ENCODE measurements around the gene TIMP2. TPM values are rescaled to one million over a fixed set of nuclear protein-coding genes. Genes with fewer than 3 reads are reported as not detected.
A peak's percentile ranks its signal among the peaks of the same experiment; 100 is the strongest.
"Not testable (repeated sequence)": the region's sequence is repeated elsewhere in the genome, so short reads cannot be mapped to it uniquely, and the experiment has no call there.

TIMP2 gene
- total RNA-seq, 1 donor from 2014 or later: 132 TPM

DNA sequence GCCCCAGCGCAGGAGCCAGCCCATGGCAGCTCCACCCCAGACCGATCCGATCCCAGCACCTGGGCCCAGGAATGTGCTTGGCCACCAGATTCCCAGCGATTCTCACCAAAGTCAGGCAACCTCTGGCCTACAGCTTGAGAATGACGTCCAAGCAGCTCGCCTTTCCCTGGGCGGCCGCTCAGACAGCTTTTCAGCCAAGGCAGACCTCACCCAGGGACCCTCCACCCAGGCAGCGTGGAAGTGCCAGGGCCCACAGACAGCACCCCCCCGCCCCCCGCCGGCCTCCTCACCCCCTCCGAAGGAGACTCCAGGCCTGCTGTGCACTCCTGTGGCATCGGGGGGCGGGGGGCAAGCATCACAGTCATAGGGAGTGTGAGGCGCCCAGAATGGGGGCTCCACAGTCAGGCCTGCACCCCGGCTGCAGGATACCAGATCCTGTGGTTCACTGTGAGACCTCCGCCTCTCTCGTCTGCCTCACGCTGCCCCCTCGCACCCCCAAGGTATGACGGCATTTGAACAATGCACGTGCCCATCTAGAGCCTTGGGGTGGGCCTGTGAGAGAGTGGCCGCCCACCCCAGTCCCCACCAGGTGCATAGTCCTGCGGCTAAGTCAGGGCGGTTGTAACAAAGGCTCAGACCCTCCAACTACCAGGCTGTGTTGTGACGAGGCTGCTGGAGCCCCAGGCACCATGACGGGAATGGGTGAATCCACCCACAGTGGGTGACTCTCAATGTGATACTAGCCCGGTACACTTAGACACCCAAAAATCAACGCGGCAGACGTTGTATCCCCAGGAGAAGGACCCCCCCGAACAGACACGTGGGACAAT lies 28.1 kb downstream of the TIMP2 start:
- no peak for ATAC-seq
- intact Hi-C loops (cut with micrococcal nuclease): no loop called here
- DNase-seq: no peak

DNA sequence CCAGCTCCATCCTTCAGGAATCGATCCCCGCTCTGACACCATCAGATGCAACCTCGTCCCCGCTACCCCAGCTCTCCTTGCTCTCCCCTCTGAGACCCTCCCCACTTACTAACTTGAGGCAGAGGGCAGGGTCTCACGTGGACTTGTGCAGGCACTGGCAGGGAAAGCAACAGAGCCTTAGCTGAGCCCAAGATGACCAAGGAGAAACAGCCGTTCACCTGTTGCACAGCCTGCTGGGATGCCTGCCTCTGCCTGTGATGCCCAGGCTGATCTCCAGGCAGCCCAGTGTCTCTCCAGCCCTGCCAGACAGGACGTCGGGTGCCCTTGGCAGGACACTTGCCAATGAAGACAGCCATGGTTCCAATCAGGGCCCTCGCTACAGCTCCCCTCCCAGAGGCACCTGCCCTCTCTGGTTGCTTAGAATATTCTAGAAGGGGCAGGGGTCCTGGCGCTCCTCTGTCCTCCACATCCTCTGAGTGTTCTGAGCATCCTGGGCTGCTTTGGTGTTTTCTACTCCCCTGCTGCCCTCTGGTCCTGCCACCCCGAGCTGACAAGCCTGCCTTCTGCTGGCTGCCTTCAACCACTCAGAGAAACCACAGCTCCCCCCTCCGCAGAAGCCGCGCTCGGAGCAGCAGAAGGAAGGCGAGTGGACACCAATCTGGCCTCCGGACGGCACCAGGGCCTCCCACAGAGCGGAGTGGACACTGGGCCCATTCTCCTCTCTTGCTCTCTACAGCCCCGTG lies 28.9 kb downstream of the TIMP2 start:
- DNase-seq (no peak), ATAC-seq (peak; percentile 23)
- intact Hi-C loops (cut with micrococcal nuclease): no loop called here

DNA sequence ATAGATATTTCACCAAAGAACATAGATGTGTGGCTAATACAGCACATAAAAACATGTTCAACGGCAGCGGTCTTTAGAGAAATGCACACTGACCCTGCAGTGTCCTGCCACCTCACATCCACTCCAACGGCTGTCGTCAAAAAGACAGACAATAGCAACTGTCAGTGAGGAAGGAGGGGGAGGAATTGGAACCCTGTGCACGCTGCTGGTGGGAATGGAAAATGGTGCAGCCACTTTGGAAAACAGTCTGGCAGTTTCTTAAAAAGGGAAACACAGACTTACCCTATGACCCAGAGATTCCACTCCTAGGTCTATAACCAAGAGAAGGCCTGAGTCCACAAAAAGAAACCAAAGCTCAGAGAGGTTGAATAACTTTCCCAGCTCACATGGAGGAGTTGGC lies 29.9 kb downstream of the TIMP2 start:
- intact Hi-C loops (cut with micrococcal nuclease): no loop called here
- no peak for ATAC-seq
- DNase-seq: no peak

DNA sequence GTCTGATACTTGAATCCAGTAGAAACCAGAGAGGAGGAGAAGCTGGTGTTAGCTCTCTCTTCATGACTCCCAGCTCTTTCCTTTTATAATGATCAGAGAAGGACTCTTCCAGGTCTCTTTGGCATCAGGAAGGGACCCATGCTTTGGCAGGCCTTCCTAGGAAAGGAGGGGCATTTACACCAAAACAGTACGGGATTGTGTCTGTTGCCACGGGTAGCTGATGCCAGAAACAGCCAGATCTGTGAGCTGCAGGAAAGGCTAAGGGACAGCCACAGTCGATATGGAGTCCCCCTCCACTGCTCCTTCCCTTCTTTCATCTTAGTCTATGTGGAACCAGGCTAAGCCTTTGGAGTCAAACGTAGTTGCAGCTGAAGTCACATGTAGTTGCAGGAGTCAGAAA lies 31.5 kb downstream of the TIMP2 start:
- DNase-seq (no peak), ATAC-seq (no peak)
- intact Hi-C loops (cut with micrococcal nuclease): no loop called here

DNA sequence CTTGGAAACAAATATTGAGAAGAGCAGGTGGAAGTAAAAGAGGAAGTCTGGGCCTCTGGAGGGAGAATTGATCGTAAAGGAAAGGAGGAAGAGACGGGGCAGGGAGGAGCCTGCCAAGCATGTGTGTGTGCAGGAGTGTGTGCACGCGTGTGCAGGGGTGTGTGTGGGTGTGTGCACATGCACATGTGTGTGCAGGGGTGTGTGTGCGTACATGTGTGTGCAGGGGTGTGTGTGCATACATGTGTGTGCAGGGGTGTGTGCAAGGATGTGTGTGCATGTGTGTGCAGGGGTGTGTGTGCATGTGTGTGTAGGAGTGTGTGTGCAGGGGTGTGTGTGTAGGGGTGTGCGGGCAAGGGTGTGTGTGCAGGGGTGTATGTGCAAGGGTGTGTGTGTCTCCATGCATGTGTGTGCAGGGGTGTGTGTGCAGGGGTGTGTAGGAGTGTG lies 32.2 kb downstream of the TIMP2 start:
- ATAC-seq: no peak
- intact Hi-C loops (cut with micrococcal nuclease): no loop called here
- no peak for DNase-seq

DNA sequence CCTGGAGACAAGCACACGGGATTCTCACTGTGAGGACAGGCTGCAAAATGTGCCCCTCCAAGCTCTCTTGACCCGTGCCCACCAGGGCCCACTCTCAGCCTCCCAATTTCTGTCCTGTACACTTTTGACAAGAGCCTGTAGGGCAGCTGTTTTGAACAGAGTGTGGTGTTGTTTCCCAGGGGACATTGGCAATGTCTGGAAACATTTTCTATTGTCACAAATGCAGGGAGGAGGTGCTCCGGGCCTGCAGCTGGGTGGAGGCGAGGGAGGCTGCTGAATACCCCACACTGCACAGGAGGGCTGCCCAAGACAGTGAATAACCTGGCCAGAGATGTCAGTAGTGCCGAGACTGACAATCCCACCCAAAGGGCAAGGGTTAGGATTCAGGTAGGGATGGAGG lies 32.7 kb downstream of the TIMP2 start:
- ATAC-seq (no peak), DNase-seq (no peak)

DNA sequence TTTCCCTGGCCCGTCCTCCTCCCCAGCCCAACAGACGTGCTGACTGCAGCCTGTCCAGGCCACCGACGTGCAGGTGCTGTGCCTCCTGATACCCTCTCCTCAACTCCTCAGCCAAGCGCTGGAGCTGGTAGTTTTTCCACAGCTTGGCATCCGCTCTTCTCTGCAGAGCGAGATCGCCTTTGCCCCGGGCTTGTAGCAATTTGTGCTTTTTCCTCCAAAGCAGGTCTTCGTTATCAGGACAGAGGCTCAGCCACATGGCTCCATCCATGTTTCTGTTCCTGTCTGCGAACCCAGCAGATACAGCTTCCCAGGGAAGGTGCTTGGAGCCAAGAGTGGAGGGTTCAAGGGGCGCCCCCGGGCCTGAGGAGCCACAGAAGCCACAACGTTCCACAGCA lies 33.1 kb downstream of the TIMP2 start:
- intact Hi-C loops (cut with micrococcal nuclease): no loop called here
- DNase-seq: no peak
- ATAC-seq: no peak

More for the DNA sequence above, 32.7 kb downstream of the TIMP2 start:
- intact Hi-C loops (cut with micrococcal nuclease): no loop called here

DNA sequence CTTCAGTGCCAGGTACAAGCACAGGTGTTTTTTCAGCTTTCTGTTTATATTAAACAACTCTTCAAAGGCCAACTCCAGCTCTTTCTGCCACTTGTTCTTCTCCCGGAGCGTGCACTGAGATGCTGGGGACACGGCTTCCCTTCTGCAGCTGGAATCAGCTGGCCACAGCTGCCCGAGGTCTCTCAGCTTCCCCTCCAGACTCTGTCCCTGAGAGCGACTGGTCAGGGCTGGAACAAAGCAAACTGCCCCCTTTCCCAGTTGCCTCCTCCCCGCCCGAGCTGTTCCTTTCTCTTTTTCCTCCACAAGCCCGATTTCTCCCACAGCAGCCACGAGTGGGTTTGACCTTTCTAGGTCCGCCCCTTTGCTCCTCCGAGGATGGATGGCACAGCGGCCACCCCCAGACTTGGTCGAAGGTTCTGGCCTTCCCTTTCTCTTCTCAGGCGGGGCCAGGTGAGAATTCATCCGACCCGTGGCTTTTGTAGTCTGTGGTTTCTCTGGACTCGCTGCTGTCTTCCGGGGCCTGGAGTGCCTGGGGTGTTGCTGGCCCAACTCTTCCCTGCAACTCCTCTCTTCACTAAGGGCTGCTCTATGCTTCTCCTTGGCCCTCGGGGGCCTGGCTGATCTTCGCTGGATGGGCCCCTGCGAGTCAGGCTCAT lies 33.7 kb downstream of the TIMP2 start:
- intact Hi-C loops (cut with micrococcal nuclease): no loop called here
- ATAC-seq (peak; percentile 35), DNase-seq (no peak)

DNA sequence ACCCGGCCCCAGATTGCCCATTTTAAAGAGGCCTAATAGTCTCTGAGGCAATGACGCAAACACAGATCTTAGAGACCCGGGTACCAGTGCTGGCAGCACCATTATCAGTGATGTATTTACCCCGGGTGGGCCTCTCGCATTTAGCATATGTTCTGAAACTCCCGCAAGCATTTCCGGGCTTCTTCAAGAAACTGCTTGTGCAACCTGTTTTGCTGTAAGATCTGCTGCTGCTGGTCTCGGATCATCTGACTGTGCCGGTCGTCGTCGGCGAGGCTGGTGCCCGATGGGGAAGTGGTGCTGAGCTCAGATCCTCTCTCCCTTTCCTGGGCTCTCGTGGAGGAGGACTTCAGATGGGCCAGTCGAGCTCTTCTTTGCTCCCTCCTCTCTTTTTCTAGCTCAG lies 34.7 kb downstream of the TIMP2 start:
- ATAC-seq: peak; percentile 36
- intact Hi-C loops (cut with micrococcal nuclease): no loop called here
- peak; percentile 75 for DNase-seq

DNA sequence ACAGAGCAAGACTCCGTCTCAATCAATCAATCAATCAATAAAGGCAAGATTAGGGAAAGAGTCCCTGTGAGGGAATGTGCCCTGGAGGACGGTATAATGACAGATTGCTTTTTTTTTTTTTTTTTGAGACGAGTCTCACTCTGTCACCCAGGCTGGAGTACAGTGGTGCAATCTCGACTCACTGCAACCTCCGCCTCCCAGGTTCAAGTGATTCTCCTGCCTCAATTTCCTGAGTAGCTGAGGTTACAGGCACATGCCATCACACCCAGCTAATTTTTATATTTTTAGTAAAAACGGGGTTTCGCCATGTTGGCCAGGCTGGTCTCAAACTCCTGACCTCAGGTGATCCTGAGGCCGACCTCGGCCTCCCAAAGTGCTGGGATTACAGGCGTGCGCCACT lies 35.1 kb downstream of the TIMP2 start:
- intact Hi-C loops (cut with micrococcal nuclease); DNase-seq; ATAC-seq: not testable (repeated sequence)

DNA sequence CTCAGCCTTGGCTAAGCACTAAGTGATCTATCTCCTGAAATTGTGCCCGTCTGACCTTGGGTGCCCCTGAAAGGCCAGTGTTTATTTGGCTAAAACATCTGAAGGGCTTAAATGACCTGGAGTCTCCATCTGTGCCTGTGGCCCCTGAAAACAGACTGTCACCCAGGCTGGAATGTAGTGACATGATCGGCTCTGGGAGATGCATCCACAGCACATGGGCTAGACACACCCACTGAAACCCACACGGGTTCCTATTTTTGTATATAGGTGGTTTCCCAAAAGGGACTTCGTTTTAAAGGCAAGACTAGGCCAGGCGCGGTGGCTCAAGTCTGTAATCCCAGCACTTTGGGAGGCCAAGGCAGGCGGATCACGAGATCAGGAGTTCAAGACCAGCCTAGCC lies 35.7 kb downstream of the TIMP2 start:
- ATAC-seq: no peak
- intact Hi-C loops (cut with micrococcal nuclease): no loop called here
- DNase-seq: no peak

DNA sequence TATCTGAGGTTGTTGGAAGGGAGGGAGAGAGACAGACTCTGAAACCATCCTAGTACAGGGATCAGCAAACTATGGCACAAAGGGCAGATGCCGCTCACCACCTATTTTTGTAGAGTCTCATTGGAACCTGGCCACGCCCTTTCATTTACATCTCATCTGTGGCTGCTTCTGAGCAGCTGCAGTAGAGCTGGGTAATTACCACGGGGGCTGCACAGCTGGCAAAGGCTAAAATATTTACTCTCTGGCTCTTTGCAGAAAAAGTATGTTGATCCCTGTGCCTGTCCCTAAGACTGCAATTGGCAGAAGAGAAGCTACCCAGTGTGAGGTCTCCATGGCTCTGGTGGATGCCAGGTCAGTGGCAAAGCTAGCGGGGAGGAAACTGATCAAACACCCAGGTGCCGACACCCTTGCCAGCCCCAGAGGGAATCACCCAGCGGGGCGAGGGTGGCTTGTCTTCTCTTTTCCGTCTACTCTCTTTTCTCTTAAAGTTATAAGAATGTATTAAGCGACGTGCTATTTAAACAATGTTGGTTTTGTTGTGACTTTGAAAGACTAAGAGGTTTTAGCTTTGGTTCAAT lies 36.2 kb downstream of the TIMP2 start:
- no peak for DNase-seq
- intact Hi-C loops (cut with micrococcal nuclease): no loop called here
- ATAC-seq: no peak

DNA sequence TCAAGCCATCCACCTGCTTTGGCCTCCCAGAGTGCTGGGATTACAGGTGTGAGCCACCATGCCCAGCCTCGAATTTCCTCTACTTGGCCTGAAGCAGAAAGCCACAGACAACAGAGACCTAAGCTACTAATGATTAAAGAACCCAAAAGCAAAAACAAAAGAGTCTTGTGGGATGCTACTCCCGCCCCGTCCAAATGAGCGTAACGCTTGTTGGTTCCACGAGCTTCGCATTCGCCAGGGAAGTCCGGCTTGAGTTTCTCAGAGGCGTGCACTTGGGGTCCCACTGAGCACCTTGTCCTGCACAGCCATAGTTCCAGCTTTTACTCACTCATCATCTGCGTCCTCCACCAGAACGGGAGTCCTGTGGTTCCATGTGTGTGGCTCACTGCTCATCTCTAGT lies 38.2 kb downstream of the TIMP2 start:
- ATAC-seq (no peak), DNase-seq (no peak)
- intact Hi-C loops (cut with micrococcal nuclease): no loop called here

DNA sequence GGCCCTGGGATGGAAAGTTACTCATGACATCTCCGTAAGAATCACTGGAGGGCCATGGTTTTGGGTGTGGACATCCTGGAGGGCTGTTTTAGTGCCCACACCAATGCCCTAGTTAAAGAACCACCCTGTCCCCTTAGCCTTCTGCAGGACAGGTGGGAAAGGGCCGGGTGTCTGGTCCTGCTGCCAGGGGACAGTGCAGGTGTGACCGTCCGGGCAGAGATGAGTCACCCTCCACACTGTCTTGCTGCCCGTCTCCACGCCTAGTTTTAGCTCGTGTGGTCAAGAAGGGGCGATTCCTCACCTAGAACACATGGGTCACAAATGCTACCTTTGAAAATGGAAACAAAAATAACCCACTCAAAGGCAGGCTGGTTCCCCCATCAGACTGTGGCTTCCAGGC lies 39.2 kb downstream of the TIMP2 start:
- no peak for ATAC-seq
- DNase-seq: no peak
- intact Hi-C loops (cut with micrococcal nuclease): no loop called here

DNA sequence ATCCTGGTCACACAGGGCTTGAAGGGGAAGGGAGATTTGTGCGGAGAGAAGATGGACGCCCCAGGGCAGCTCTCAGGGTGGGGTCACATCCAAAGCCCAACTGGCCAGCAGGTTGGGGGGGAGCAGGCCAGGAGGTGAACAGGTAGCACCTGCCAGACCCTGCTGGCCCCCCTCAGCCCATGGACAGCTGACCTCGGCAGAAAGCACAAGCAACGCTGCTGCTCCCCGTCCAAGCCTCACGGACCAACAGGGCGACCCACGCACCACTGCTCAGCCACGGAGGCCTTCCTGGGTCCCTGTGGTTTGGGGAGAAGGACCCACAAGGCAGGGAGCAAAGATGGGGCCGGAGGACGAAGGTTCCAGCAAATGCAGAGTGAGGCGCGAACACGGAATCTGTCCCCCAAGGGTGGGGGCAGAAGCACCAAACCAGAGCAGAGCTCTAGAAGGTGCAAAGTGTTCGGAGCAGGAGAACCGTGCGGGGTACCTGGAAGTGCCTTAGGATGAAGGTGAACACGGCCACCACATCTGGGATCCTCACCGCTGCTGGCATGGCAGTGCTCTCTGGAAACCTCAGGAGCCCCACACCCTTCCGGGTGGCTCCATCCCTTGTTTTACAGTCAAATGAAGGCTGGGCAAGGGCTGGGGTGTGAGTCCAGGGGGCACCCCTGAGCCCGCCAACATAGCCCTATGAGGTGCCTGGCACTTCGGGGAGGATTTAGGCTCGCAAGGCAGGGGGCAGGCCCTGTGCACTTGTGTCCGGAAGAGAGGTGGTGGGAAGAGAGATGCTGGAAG lies 40.1 kb downstream of the TIMP2 start:
- ATAC-seq: no peak
- intact Hi-C loops (cut with micrococcal nuclease): no loop called here

DNA sequence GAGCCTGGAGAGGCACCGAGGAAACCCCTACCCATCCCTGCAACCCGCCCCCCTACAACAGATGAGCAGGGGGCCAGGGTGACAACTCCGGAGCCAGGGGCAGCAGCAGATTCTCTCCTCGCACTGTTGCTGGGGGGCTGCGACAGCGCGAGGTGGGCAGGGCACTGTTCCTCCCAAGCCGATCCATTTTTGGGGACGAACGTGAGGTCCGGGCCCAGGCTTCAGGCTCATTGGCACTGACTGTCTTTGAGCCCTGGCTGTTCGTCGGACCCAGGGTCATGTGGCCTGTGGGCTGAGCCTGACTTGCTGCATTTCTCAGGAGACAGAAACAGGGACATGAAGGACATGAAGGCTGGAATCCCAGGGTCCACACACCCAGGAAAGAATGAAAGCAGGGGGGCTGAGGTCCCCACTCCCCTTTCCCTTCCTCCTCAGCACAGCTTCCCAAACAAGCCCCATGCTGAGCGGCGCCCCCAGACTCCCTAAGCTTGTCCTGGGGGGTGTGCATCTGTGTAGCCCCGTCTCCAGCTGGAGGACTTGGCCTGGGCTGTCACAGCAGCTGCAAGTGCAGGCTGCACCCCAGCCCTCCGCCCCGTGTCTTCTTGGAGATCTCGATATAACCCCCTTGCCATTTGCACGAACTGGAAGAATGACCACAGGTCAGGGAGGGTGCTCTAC lies 40.9 kb downstream of the TIMP2 start:
- DNase-seq: peak; percentile 58
- peak; percentile 20 for ATAC-seq
- intact Hi-C loops (cut with micrococcal nuclease): no loop called here

More for the DNA sequence above, 40.1 kb downstream of the TIMP2 start:
- no peak for DNase-seq

DNA sequence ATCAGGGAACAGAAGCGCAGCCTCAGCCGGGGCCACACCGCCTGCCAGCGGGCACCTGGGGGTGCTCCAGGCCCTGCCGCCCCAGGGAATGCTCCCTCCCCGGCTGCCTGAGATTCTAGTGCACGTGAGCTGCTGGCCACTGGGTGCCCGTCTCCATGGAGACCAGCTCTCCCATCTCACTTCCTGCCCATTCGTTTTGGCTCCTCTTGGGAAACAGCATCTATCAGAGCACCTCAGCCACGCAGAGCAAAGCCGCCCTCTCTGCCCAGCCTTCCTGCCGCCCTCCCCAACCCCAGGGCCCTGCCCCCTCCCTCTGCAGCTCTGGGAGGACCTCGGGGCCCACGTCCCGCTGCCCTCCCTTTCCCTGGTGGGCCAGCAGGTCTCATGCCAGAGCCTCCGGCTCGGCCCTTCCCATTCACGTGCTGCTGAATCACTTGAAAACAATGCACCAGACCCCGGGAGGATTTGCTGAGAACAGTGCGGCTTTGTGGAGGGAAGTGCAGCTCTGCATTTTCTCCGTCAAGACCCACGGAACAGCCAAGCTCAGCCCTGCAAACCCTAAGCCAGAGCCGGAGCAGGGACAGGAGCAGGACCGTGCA lies 41.6 kb downstream of the TIMP2 start:
- DNase-seq (peak; percentile 84), ATAC-seq (peak; percentile 66)
- intact Hi-C loops (cut with micrococcal nuclease): no loop called here

DNA sequence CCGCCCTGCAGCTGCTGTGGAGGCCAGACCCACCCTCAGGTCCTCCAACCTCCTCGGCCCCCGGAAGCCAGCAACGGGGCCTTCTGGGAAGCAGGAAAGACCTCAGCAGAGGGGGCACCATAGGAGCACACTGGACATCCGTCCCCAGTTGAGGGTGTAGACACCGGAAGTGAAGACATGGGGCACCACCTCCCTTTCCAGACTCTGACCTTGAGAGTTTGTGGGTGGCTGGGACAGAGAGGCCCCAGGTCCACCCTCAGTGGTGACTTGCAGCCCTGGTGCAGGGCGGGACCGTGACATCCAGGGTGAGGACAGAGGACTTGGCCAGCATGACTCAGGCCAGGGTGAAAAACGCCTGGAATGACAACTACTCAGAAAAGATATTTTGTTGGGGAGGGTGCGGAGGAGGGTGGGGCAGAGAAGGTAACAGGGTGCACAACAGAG lies 42.1 kb downstream of the TIMP2 start:
- DNase-seq (peak; percentile 85), ATAC-seq (peak; percentile 71)
- intact Hi-C loops (cut with micrococcal nuclease): no loop called here
